ENCODE data around the gene PTPRG. TPM values are rescaled to one million over a fixed set of nuclear protein-coding genes. Genes with fewer than 3 reads are reported as not detected.

Gene PTPRG
- total and polyA plus RNA-seq, 2 donors (not counting 3 experiments of a cell fraction or from before 2014, with no cell fraction given), result 8.9 to 39.1 TPM

- no peaks in the 10 kb centered on the region for H3K9me3 ChIP-seq (replicated peaks; ENCODE audit: control insufficient read depth, insufficient read depth, low read length)
- dilution Hi-C loops (cut with MboI; ENCODE audit: extremely low pct_ligation_motif_present, low sequenced_read_pairs) (no loop called here), intact Hi-C loops (cut with micrococcal nuclease) (no loop called here)
- no peaks in the 10 kb centered on the region for H4K20me1 ChIP-seq (replicated peaks; ENCODE audit: control insufficient read depth, extremely low read depth, insufficient read depth, low read length)
- ChIA-PET CTCF (interaction anchor here (0.7 kb wide), 1 partner anchor 59 kb away, joined by 3 read pairs; no protein-coding TSS in a partner anchor), POLR2A (no interaction called here)
- no peak for TF ChIP-seq POLR2AphosphoS5 (IDR thresholded peaks at IDR 0.05; ENCODE audit: insufficient read depth, low read depth, low read length)
- DNase-seq (ENCODE audit: low read depth, low spot score) (no peak), FAIRE-seq (no peak)
- H2AFZ ChIP-seq (ENCODE audit: low read depth, low read length), result no peak overlapping the region
- no peaks in the 10 kb centered on the region for H3K79me2 ChIP-seq (ENCODE audit: control insufficient read depth, insufficient read depth, low read length)
- no peaks in the 10 kb centered on the region for H3K36me3 ChIP-seq (ENCODE audit: control insufficient read depth in 2 of 2, extremely low read depth in 1 of 2, insufficient read depth in 2 of 2, low read length in 2 of 2)
- no TSS peak for BruUV-seq (replicated peaks)
- H3K9me1 ChIP-seq (replicated peaks; ENCODE audit: control insufficient read depth, extremely low read depth, insufficient read depth, low read length), result no peaks in the 10 kb centered on the region
- peaks cover 23% of the 10 kb centered on the region for H3K4me1 ChIP-seq (ENCODE audit: control insufficient read depth, extremely low read depth, insufficient read depth, low read length)
- no peak overlapping the region for H3K4me2 ChIP-seq (ENCODE audit: insufficient read depth, low read length)
- H3K4me3 ChIP-seq (replicated peaks in 1 of 3; ENCODE audit: insufficient read depth in 1 of 3, low read depth in 1 of 3, low read length in 3 of 3), result no peak overlapping the region
- no peak overlapping the region for H3K9ac ChIP-seq (replicated peaks; ENCODE audit: extremely low read depth, insufficient read depth, low read length)
- no peak overlapping the region for H3K27ac ChIP-seq (ENCODE audit: insufficient read depth, low read depth, low read length)
- no peaks in the 10 kb centered on the region for H3K27me3 ChIP-seq (ENCODE audit: control insufficient read depth in 2 of 2, insufficient read depth in 2 of 2, low read length in 2 of 2)
These were observed 463.5 kb downstream of the PTPRG start for GRCh38 chr3:62024882-62025281.

DNA sequence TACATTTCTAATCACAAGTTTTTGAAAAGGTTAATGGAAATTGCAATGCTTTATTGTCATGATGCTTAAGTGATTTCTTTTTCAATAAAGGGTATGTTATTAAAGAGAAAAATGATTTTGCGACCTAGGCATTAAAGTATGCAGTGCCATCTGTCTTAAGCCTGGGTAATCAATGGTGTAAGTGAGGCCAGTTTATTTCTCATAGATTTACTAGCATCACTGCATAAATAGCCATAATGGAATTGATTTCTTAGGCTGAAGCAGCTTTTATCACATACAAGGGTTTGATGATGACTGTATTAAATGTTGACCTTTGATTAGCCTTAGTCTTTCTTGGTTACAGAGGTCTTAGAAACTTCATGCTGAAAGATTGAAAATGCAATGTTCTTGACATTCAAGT is 464.5 kb downstream of the PTPRG start:
- no peak for TF ChIP-seq JUN (IDR thresholded peaks at IDR 0.05; ENCODE audit: borderline replicate concordance, insufficient read depth, insufficient read length, low read depth)
- TF ChIP-seq POLR2AphosphoS5 (IDR thresholded peaks at IDR 0.05; ENCODE audit: insufficient read depth, low read depth, low read length), result no peak
- TF ChIP-seq MYC (IDR thresholded peaks at IDR 0.05; ENCODE audit: low read depth, low read length), result no peak
- no peak for TF ChIP-seq FOS (IDR thresholded peaks at IDR 0.05; ENCODE audit: borderline replicate concordance, insufficient read depth, low read length)
- no peak for TF ChIP-seq GATA2 (IDR thresholded peaks at IDR 0.05; ENCODE audit: insufficient read depth, insufficient read length, low read depth, low read length)
- TF ChIP-seq, protein P1, sequence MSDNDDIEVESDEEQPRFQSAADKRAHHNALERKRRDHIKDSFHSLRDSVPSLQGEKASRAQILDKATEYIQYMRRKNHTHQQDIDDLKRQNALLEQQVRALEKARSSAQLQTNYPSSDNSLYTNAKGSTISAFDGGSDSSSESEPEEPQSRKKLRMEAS (IDR thresholded peaks at IDR 0.05; ENCODE audit: insufficient read depth, insufficient read length), result no peak
- TF ChIP-seq EZH2 (IDR thresholded peaks at IDR 0.05; ENCODE audit: borderline replicate concordance, low read depth, low read length, severe bottlenecking), result no peak
- TF ChIP-seq POLR2A (IDR thresholded peaks at IDR 0.05; ENCODE audit: low read depth, low read length), result no peak
- FAIRE-seq, result no peak
- H3K9me1 ChIP-seq (replicated peaks; ENCODE audit: control insufficient read depth, extremely low read depth, insufficient read depth, low read length), result no peaks in the 10 kb centered on the region
- H4K20me1 ChIP-seq (replicated peaks; ENCODE audit: control insufficient read depth, extremely low read depth, insufficient read depth, low read length), result no peaks in the 10 kb centered on the region
- no peak overlapping the region for H3K27ac ChIP-seq (ENCODE audit: insufficient read depth, low read depth, low read length)
- no TSS peak for BruUV-seq (replicated peaks)
- peaks cover 14% of the 10 kb centered on the region for H3K4me1 ChIP-seq (ENCODE audit: control insufficient read depth, extremely low read depth, insufficient read depth, low read length)
- H3K4me3 ChIP-seq (replicated peaks in 1 of 3; ENCODE audit: insufficient read depth in 1 of 3, low read depth in 1 of 3, low read length in 3 of 3), result no peak overlapping the region
- DNase-seq (ENCODE audit: low read depth, low spot score), result no peak
- H3K36me3 ChIP-seq (ENCODE audit: control insufficient read depth in 2 of 2, extremely low read depth in 1 of 2, insufficient read depth in 2 of 2, low read length in 2 of 2), result no peaks in the 10 kb centered on the region
- CTCF ChIA-PET, result no interaction called here
- intact Hi-C loops (cut with micrococcal nuclease), result no loop called here
- POLR2A ChIA-PET, result no interaction called here
- no peaks in the 10 kb centered on the region for H3K27me3 ChIP-seq (ENCODE audit: control insufficient read depth in 2 of 2, insufficient read depth in 2 of 2, low read length in 2 of 2)
- dilution Hi-C loops (cut with MboI; ENCODE audit: extremely low pct_ligation_motif_present, low sequenced_read_pairs), result no loop called here
- no peaks in the 10 kb centered on the region for H3K9me3 ChIP-seq (replicated peaks; ENCODE audit: control insufficient read depth, insufficient read depth, low read length)
- H3K9ac ChIP-seq (replicated peaks; ENCODE audit: extremely low read depth, insufficient read depth, low read length), result no peak overlapping the region
- H2AFZ ChIP-seq (ENCODE audit: low read depth, low read length), result no peak overlapping the region
- H3K4me2 ChIP-seq (ENCODE audit: insufficient read depth, low read length), result no peak overlapping the region
- H3K79me2 ChIP-seq (ENCODE audit: control insufficient read depth, insufficient read depth, low read length), result no peaks in the 10 kb centered on the region
